GM12878 (cell line): ENCODE measurements around the gene DGKQ. TPM values are rescaled to one million over a fixed set of nuclear protein-coding genes. Genes with fewer than 3 reads are reported as not detected.

Experiments
- ATAC-seq: fragments of 200-7000 bp; cut with Tn5 transposase; 3 replicates; pipeline ENCODE4 v1.9.1; 2020; ENCODE audit warnings: mild to moderate bottlenecking, moderate library complexity
- BruUV-seq: library from RNA; stranded (reverse); fragments of 400-500 nt; replicated peaks from 2 replicates; lab custom pipeline; 2021; lab: Mats Ljungman, UMichigan
- CTCF ChIA-PET: fragments of 300-600 bp; sonication (Branson Sonifier 250); formaldehyde crosslinking; extraction: SDS; loops from one replicate; lab custom pipeline; 2021; ENCODE audit warnings: inconsistent platforms; lab: Yijun Ruan, JAX
- POLR2A ChIA-PET: fragments of 350-600 bp; formaldehyde crosslinking; extraction: SDS; loops from one replicate; lab custom pipeline; 2021; ENCODE audit warnings: inconsistent platforms; lab: Charles Lee
- RAD21 ChIA-PET: fragments of 300-600 bp; sonication (Branson Sonifier 250); formaldehyde crosslinking; loops from one replicate; lab custom pipeline; 2023; ENCODE audit warnings: antibody characterized with exemption; ENCODE audit not compliant: unreplicated experiment; lab: Charles Lee
- SMC1A ChIA-PET: fragments of 300-600 bp; sonication (Branson Sonifier 250); formaldehyde crosslinking; loops from one replicate; lab custom pipeline; 2023; ENCODE audit not compliant: unreplicated experiment, uncharacterized antibody; lab: Charles Lee
- DNase-seq: peaks from one replicate; pipeline ENCODE4 v3.0.0-alpha.2; 2011; ENCODE audit warnings: low read depth, low spot score
- FAIRE-seq: peaks from 3 replicates; lab custom pipeline; 2011; peaks lifted over from hg19 to GRCh38; lab: Jason Lieb, UNC
- H2AFZ ChIP-seq: 2 replicates; pipeline ENCODE4 v1.6.0; 2011; ENCODE audit warnings: low read depth, low read length, control low read depth; ENCODE audit not compliant: control insufficient read depth
- H3K27ac ChIP-seq: 2 replicates; pipeline ENCODE4 v1.5.1; 2011; ENCODE audit warnings: control low read depth; ENCODE audit not compliant: control insufficient read depth, insufficient read depth
- H3K27me3 ChIP-seq, 2 experiments: replicated peaks in 1 of 2; 2 replicates each; pipeline versions ENCODE4 v1.6.0 to v1.6.1; 2011; ENCODE audit warnings: low read length in 1 of 2; ENCODE audit not compliant: control insufficient read depth in 2 of 2, insufficient read depth in 2 of 2
- H3K36me3 ChIP-seq, 2 experiments: 2 replicates each; pipeline ENCODE4 v1.5.1; 2011; ENCODE audit warnings: low read length in 1 of 2; ENCODE audit not compliant: control insufficient read depth in 2 of 2, insufficient read depth in 2 of 2
- H3K4me1 ChIP-seq: 2 replicates; pipeline ENCODE4 v1.6.1; 2011; ENCODE audit warnings: mild to moderate bottlenecking, low read length, moderate library complexity, mixed read lengths; ENCODE audit not compliant: control insufficient read depth, insufficient read depth
- H3K4me2 ChIP-seq: 2 replicates; pipeline ENCODE4 v1.6.0; 2011; ENCODE audit warnings: control low read depth; ENCODE audit not compliant: control insufficient read depth, insufficient read depth
- H3K4me3 ChIP-seq: fragments of 200-600 bp; sonication (generic); 2 replicates; pipeline ENCODE4 v1.5.1; 2016
- H3K79me2 ChIP-seq: 2 replicates; pipeline ENCODE4 v1.6.0; 2011; ENCODE audit warnings: low read length; ENCODE audit not compliant: control insufficient read depth, insufficient read depth
- H3K9ac ChIP-seq: 2 replicates; pipeline ENCODE4 v1.8.0; 2011; ENCODE audit warnings: low read length, control low read depth, mixed read lengths; ENCODE audit not compliant: control insufficient read depth, insufficient read depth
- H3K9me3 ChIP-seq: replicated peaks from 3 replicates; pipeline ENCODE4 v1.5.1; 2011; ENCODE audit warnings: mild to moderate bottlenecking, low read length; ENCODE audit not compliant: control insufficient read depth, insufficient read depth
- H4K20me1 ChIP-seq: 2 replicates; pipeline ENCODE4 v1.6.0; 2011; ENCODE audit not compliant: control insufficient read depth, insufficient read depth
- MEF2A ChIP-seq: IDR thresholded peaks from 2 replicates; pipeline ENCODE4 v1.6.1; 2011; ENCODE audit warnings: low read depth, mild to moderate bottlenecking, low read length, moderate library complexity; ENCODE audit not compliant: insufficient read depth
- MLLT1 ChIP-seq: fragments of 450-650 bp; IDR thresholded peaks from 2 replicates; pipeline ENCODE4 v1.6.1; 2016; ENCODE audit warnings: mild to moderate bottlenecking
- MXI1 ChIP-seq: fragments of 150-350 bp; IDR thresholded peaks from 2 replicates; pipeline ENCODE4 v1.6.1; 2011; ENCODE audit warnings: low read depth, mild to moderate bottlenecking, inconsistent platforms, low read length, improper control_type of control experiment
- SRF ChIP-seq, 2 experiments: IDR thresholded peaks; 2 replicates each; pipeline ENCODE4 v1.6.1; 2011; ENCODE audit warnings: low read depth in 2 of 2, low read length in 2 of 2, mild to moderate bottlenecking in 1 of 2, moderate library complexity in 1 of 2
- WGBS: methylation state at CpG from one replicate; pipeline ENCODE4 v1.1.6; 2016; ENCODE audit warnings: low lambda C conversion rate; ENCODE audit not compliant: insufficient replicate concordance, insufficient coverage; ENCODE audit errors: missing lambda C conversion rate; 5-methylcytosine and 5-hydroxymethylcytosine counted together
- in situ Hi-C: fragments of 300-500 bp; cut with MboI; formaldehyde crosslinking; loops from 9 replicates; pipeline ENCODE4 v1.14.3; 2018; ENCODE audit warnings: mixed read lengths
- intact Hi-C: fragments of 100-400 bp; cut with micrococcal nuclease; formaldehyde crosslinking; loops from one replicate; pipeline ENCODE4 v1.14.2; 2022; ENCODE audit not compliant: unreplicated experiment
- polyA plus RNA-seq, 11 experiments: library from polyadenylated mRNA; depleted of rRNA in 4 of 11; unstranded in 6 of 11; stranded (reverse) in 5 of 11; fragments of >200 nt; fragmentation: Nextera tagmentation in 4 of 11; fragmentation: Illumina TruSeq in 1 of 11; extraction: Ambion mirVana in 4 of 11; extraction: Trizol in 1 of 11; gene quantifications; 1 replicate in 1 of 11; 2 replicates in 10 of 11; pipeline versions ENCODE4 v1.2.1 to v1.2.3, GENCODE V29; 2011 to 2016; ENCODE audit warnings: inconsistent platforms in 2 of 11, missing spikeins in 2 of 11, low read depth in 1 of 11
- total RNA-seq, 4 experiments: library from RNA; depleted of rRNA in 3 of 4; stranded (reverse); fragments of >200 nt in 3 of 4; fragmentation: Illumina TruSeq in 1 of 4; extraction: Trizol in 1 of 4; gene quantifications; 2 replicates each; pipeline versions ENCODE4 v1.2.1 to v1.2.3, GENCODE V29; 2013 to 2021

The DGKQ gene
- total and polyA plus RNA-seq, 10 of the 15 experiments (the other 5 are each of a cell fraction or from before 2014, with no cell fraction given): 0.11 to 10.5 (median 1.4) TPM

- in situ Hi-C loops (no loop called here), intact Hi-C loops (loop anchor here (10.0 kb wide), 1 partner anchor 255 kb away; the partner anchor contains the start of genes ATP5ME and MYL5)
- BruUV-seq: no TSS peak
- Histone ChIP-seq H3K9ac (peak overlapping the region; percentile 89; the same call in 1 of the 2 replicates), H3K4me2 (peak overlapping the region; percentile 85), H3K4me3 (peak overlapping the region; percentile 81), H3K27me3 (no peaks in the 10 kb centered on the region), H4K20me1 (peaks cover 12% of the 10 kb centered on the region; the same call in 1 of the 2 replicates), H3K79me2 (peaks cover 55% of the 10 kb centered on the region), H3K27ac (peak overlapping the region; percentile 90; the same call in 1 of the 2 replicates), H3K36me3 (peaks cover 0 to 4% of the 10 kb centered on the region in 2 experiments; a peak in 2 of 4 replicates), H3K9me3 (no peaks in the 10 kb centered on the region), H3K4me1 (peaks cover 14% of the 10 kb centered on the region), H2AFZ (no peak overlapping the region)
- ChIA-PET POLR2A (interaction anchor here (1.2 to 1.9 kb wide), 2 partner anchors 8 to 9 kb away, joined by 4 read pairs; no protein-coding TSS in a partner anchor), CTCF (interaction anchor here (1.0 to 1.4 kb wide), 3 partner anchors 34 to 57 kb away, joined by 3 to 6 read pairs (median 5); partner anchors contain the start of gene IDUA), RAD21 (interaction anchor here (8.6 kb wide), 1 partner anchor 57 kb away, joined by 48 read pairs; the partner anchor contains the start of gene IDUA), SMC1A (interaction anchor here (0.6 to 1.5 kb wide), 5 partner anchors 9 to 188 kb away, joined by 3 to 4 read pairs (median 4); no protein-coding TSS in a partner anchor)
- WGBS: 0% methylated on average over 3 of the region's 3 CpGs
- ATAC-seq (no peak), FAIRE-seq (peak; percentile 65), DNase-seq (no peak)
- TF ChIP-seq MXI1 (no peak), SRF (IDR thresholded peaks at IDR 0.05; ENCODE audit: low read depth in 2 of 2, low read length in 2 of 2) (no peak), MEF2A (no peak), MLLT1 (no peak)
Observed at GRCh38 chr4:930028-930551, 43.3 kb downstream of the DGKQ start.
